ENCODE data around the gene CDKN1A. TPM values are rescaled to one million over a fixed set of nuclear protein-coding genes. Genes with fewer than 3 reads are reported as not detected.
A peak's percentile ranks its signal among the peaks of the same experiment; 100 is the strongest.
"Not testable (repeated sequence)": the region's sequence is repeated elsewhere in the genome, so short reads cannot be mapped to it uniquely, and the experiment has no call there.

The CDKN1A gene
- total and polyA plus RNA-seq, 5 donors = 38.5 to 68.6 (median 59.4) TPM

DNA sequence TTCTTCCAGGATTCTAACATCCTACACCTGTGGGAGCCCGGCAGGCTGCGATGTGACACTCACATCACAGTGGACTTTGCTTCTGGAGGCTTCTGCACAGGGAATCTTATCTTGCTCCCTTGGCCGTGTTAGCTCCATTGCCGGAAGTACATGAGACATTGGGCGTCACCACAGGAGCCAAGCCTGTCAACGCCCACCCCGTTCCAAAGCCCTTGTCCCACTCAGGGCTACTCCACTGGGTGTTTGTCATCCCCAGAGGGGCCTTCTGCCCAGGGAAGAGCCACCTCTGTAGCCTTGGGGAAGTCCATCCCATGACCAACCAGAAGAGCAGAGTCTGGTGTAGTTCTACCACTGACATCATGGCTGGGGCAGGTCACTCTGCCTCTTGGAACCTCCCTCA lies 20.8 kb downstream of the CDKN1A start:
- WGBS = 46% methylated on average over 7 of the region's 7 CpGs
- Histone ChIP-seq H3K4me3 (ENCODE audit: low read length) (no peak overlapping the region), H3K9me3 (ENCODE audit: control insufficient read depth, low read length) (no peaks in the 10 kb centered on the region), H3K27ac (ENCODE audit: low read length) (no peak overlapping the region), H3K4me1 (ENCODE audit: control insufficient read depth, insufficient read depth, low read length) (no peaks in the 10 kb centered on the region), H3K27me3 (ENCODE audit: control insufficient read depth, insufficient read depth) (no peaks in the 10 kb centered on the region)
- DNase-seq (no peak), ATAC-seq (peak in 1 of 2 donors; percentile 63)
- intact Hi-C loops (cut with DNase I) = no loop called here

DNA sequence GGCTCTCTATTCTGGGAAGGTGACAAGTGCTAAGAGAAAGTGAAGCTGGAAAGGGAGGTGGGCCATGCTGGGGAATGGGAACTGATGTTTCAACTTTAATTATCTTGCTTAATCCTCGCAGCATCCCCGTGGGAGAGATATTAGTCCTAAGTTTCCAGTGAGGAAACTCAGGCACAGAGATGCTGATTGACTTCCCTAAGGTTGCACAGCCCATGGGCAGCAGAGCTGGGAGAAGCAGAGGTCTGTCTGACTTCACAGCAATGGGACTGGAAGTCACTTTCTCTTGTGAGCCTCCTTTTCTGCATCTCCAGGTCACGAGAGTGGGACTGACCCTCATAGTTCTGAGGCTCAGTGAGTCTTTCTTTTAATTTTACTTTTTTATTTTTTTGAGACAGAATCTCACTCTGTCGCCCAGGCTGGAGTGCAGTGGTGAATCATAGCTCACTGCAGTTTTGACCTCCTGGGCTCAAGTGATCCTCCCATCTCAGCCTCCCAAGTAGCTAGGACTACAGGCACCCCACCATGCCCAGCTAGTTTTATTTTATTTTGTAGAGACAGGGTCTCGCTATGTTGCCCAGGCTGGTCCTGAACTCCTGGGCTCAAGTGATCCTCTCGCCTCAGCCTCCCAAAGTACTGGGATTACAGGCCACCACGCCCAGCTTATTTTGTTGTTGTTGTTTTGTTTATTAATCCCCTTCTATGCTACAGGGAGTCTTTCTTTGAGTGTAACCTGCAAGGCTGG lies 21.7 kb downstream of the CDKN1A start:
- no peaks in the 10 kb centered on the region for H3K27me3 ChIP-seq (ENCODE audit: control insufficient read depth, insufficient read depth)
- no peaks in the 10 kb centered on the region for H3K4me1 ChIP-seq (ENCODE audit: control insufficient read depth, insufficient read depth, low read length)
- no peak overlapping the region for H3K27ac ChIP-seq (ENCODE audit: low read length)
- intact Hi-C loops (cut with DNase I) = no loop called here
- 88% methylated on average over 7 of the region's 7 CpGs for WGBS
- no peaks in the 10 kb centered on the region for H3K9me3 ChIP-seq (ENCODE audit: control insufficient read depth, low read length)
- ATAC-seq = no peak
- DNase-seq = no peak
- no peak overlapping the region for H3K4me3 ChIP-seq (ENCODE audit: low read length)

DNA sequence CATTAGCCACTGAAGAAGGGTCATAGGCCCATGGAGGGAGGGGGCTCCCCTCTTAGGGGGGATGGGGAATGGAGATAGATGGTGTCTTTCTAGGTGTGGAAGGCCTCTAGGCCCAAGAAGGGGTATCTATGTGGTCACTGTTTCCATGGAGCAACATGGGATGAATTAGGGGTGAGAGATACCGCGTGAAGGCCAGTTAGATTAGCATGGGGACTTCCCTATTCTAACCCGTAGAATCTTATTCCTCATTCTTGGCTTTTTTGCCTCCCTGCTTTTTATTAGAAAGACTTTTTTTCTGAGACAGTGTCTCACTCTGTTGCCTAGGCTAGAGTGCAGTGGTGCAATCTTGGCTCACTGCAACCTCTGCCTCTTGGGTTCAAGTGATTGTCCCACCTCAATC lies 22.3 kb downstream of the CDKN1A start:
- WGBS = 90% methylated on average over 3 of the region's 3 CpGs
- H3K9me3 ChIP-seq (ENCODE audit: control insufficient read depth, low read length) = no peaks in the 10 kb centered on the region
- intact Hi-C loops (cut with DNase I) = no loop called here
- H3K27me3 ChIP-seq (ENCODE audit: control insufficient read depth, insufficient read depth) = no peaks in the 10 kb centered on the region
- no peak for DNase-seq
- H3K27ac ChIP-seq (ENCODE audit: low read length) = no peak overlapping the region
- H3K4me3 ChIP-seq (ENCODE audit: low read length) = no peak overlapping the region
- no peak for ATAC-seq
- no peaks in the 10 kb centered on the region for H3K4me1 ChIP-seq (ENCODE audit: control insufficient read depth, insufficient read depth, low read length)

DNA sequence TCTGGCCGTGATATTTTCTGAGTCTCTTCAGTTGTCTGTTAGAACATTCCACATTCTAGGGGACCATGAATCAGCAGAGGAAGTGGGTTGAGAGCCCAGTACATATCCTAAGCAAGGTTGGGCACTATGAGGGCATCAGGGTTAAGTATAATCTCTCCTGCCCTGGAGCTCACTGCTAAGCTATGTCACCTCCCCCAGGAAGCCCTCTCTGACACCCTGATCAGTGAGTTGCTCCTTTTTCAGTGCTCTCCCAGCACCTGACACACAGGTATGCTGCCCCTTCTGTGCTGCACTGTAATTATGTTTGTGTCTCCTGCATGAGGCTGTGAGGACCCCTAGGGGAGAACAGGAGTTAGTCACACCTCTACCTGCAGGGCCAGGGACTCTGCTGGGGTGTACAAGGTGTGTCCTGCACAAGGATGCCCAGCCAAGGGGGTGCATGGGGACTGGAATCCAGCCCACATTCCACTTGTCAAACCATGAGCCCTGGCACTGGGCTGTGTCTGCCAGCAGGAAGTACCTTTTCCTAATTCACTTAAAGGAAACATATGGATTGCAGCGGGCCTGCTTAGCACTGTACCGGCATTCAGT lies 23.0 kb downstream of the CDKN1A start:
- 79% methylated on average over 3 of the region's 3 CpGs for WGBS
- ATAC-seq = peak in 1 of 2 donors; percentile 14
- no peak for DNase-seq
- no peaks in the 10 kb centered on the region for H3K27me3 ChIP-seq (ENCODE audit: control insufficient read depth, insufficient read depth)
- no peaks in the 10 kb centered on the region for H3K9me3 ChIP-seq (ENCODE audit: control insufficient read depth, low read length)
- intact Hi-C loops (cut with DNase I) = no loop called here
- no peak overlapping the region for H3K27ac ChIP-seq (ENCODE audit: low read length)
- H3K4me3 ChIP-seq (ENCODE audit: low read length) = no peak overlapping the region
- H3K4me1 ChIP-seq (ENCODE audit: control insufficient read depth, insufficient read depth, low read length) = no peaks in the 10 kb centered on the region

DNA sequence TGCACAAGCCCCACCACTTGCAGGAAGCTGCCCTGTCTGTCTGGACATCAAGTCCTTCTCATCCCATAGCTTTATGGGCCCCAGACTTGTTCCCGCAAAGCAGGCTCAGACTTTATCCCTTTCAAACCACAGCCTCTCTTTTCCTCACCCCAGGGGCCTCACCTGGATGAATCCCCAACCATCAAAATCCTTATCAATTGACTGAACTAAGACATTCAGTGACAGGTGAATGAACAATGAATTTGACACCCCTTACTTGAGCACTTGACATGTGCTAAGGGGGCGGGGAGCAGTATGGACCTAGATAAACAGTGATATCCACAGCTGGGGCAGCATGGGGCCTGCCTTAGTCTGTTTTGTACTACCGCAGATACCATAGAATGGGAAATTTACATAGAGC lies 24.1 kb downstream of the CDKN1A start:
- intact Hi-C loops (cut with DNase I) = no loop called here
- DNase-seq = no peak
- H3K27ac ChIP-seq (ENCODE audit: low read length) = no peak overlapping the region
- H3K4me3 ChIP-seq (ENCODE audit: low read length) = no peak overlapping the region
- H3K9me3 ChIP-seq (ENCODE audit: control insufficient read depth, low read length) = no peaks in the 10 kb centered on the region
- WGBS = 94% methylated on average over 3 of the region's 3 CpGs
- no peaks in the 10 kb centered on the region for H3K4me1 ChIP-seq (ENCODE audit: control insufficient read depth, insufficient read depth, low read length)
- no peaks in the 10 kb centered on the region for H3K27me3 ChIP-seq (ENCODE audit: control insufficient read depth, insufficient read depth)
- no peak for ATAC-seq

DNA sequence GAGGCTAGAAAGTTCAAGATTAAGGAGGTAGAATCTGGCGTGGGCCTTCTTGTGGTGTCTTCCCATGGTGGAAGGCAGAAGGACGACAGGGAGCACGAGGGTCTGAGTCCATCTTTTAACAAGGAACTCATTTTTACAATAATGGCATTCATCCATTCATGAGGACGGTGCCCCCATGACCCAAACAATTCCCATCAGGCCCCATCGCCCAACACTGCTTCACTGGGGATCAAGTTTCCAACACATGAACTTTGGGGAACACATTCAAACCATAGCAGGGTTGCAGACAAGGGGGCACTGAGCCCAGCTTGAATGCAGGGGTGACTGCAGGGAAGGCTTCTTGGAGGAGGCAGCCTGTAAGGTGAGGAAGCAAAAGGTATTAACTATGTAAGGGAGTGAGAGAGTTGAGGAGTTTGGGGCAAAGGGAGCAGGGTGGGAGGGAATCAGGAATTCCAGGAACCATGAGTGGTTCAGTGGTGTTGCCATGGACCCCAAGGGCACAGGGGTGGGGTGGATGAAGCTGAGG lies 24.6 kb downstream of the CDKN1A start:
- WGBS = 87% methylated on average over 5 of the region's 5 CpGs
- no peak overlapping the region for H3K27ac ChIP-seq (ENCODE audit: low read length)
- DNase-seq (no peak), ATAC-seq (no peak)
- H3K4me1 ChIP-seq (ENCODE audit: control insufficient read depth, insufficient read depth, low read length) = no peaks in the 10 kb centered on the region
- intact Hi-C loops (cut with DNase I) = no loop called here
- no peaks in the 10 kb centered on the region for H3K27me3 ChIP-seq (ENCODE audit: control insufficient read depth, insufficient read depth)
- H3K9me3 ChIP-seq (ENCODE audit: control insufficient read depth, low read length) = no peaks in the 10 kb centered on the region
- no peak overlapping the region for H3K4me3 ChIP-seq (ENCODE audit: low read length)

DNA sequence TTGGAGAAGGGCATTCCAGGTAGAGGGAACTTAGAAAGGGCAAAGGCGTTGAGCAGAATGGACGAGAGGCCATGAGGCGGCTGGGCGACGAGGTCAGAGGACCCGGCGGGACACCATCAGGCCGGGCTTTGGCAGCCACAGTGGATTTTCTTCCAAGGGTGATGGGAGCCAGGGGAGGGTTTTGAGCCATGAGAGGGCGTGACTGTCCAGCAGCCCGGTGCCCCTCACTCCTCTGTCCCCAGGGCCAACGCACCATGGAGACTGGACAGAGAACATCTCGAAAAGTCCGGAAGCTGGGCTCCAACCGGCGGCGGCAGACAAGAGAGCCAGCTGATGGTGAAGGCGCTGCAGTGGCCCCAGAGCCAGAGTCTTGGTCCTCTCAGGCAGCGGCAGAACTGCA lies 25.5 kb downstream of the CDKN1A start:
- DNase-seq = no peak
- no peak for ATAC-seq
- Histone ChIP-seq H3K27ac (ENCODE audit: low read length) (no peak overlapping the region), H3K27me3 (ENCODE audit: control insufficient read depth, insufficient read depth) (no peaks in the 10 kb centered on the region), H3K9me3 (ENCODE audit: control insufficient read depth, low read length) (no peaks in the 10 kb centered on the region), H3K4me3 (ENCODE audit: low read length) (no peak overlapping the region), H3K4me1 (ENCODE audit: control insufficient read depth, insufficient read depth, low read length) (no peaks in the 10 kb centered on the region)
- intact Hi-C loops (cut with DNase I) = no loop called here
- 95% methylated on average over 18 of the region's 18 CpGs for WGBS

DNA sequence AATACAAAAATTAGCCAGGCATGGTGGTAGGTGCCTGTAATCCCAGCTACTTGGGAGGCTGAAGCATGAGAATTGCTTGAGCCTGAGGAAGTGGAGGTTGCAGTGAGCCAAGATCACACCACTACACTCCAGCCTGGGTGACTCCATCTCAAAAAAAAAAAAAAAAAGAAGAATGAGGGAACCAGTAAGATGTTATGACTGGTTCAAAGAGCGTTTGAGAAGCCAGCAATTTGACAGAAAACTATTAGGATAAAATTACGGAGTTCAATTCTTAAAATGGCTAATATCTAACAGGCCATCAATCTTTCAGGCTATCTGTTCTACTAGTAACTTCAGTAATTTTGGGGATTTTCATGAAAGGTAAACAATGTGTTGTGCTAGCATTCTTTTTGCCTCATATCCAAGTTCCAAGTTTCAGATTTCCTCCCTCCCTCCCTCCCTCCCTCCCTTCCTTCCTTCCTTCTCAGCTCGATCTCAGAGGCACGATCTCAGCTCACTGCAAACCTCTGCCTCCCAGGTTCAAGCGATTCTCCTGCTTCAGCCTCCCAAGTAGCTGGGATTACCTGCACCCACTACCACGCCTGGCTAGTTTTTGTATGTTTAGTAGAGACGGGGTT lies 26.6 kb downstream of the CDKN1A start:
- ATAC-seq; H3K27ac ChIP-seq (ENCODE audit: low read length); H3K9me3 ChIP-seq (ENCODE audit: control insufficient read depth, low read length); H3K27me3 ChIP-seq (ENCODE audit: control insufficient read depth, insufficient read depth); DNase-seq; H3K4me3 ChIP-seq (ENCODE audit: low read length); H3K4me1 ChIP-seq (ENCODE audit: control insufficient read depth, insufficient read depth, low read length); intact Hi-C loops (cut with DNase I): not testable (repeated sequence)
- WGBS = 70% methylated on average over 7 of the region's 7 CpGs

DNA sequence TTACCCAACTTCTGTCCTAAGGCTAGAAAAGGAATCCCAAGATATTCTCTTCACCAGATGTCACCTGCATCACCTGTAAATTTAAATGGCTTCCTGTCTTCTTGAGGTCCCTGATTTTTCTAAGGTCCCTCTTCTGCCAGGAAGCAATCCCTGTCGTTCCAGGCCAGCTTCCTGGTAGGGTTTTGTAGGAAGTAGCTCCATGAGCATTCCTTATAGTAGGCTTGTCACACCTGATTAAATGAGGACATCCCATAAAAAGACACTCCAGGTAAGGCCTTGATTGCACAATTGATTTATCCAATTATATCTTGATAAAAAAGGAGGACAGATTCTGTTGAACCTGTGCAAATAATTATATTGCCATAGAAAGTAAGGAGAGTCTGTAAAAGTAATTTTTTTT lies 27.8 kb downstream of the CDKN1A start:
- Histone ChIP-seq H3K9me3 (ENCODE audit: control insufficient read depth, low read length) (no peaks in the 10 kb centered on the region), H3K4me3 (ENCODE audit: low read length) (no peak overlapping the region), H3K4me1 (ENCODE audit: control insufficient read depth, insufficient read depth, low read length) (no peaks in the 10 kb centered on the region), H3K27me3 (ENCODE audit: control insufficient read depth, insufficient read depth) (no peaks in the 10 kb centered on the region), H3K27ac (ENCODE audit: low read length) (no peak overlapping the region)
- ATAC-seq (no peak), DNase-seq (no peak)
- WGBS = 64% methylated on average over 1 of the region's 1 CpG
- intact Hi-C loops (cut with DNase I) = no loop called here

DNA sequence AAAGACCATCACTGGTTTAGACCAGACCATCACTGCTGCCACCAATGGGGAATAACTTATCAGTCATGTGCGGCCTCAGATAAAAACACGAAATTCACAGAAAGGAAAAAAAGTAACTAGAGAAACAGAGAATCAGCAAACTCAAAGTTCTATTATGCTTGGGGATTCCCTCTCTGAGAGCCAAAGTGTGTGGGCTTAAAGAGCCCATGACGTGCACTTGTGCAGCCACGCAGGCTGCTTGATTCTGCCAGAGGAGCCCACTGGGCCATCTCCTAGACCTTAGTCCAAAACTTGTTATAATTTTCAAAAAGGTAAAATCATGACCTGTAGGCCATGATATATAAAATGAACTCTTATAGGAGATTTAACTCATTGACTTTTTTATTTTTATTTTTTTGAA lies 34.3 kb downstream of the CDKN1A start:
- Histone ChIP-seq H3K27ac (ENCODE audit: low read length) (no peak overlapping the region), H3K4me3 (ENCODE audit: low read length) (no peak overlapping the region), H3K4me1 (ENCODE audit: control insufficient read depth, insufficient read depth, low read length) (no peaks in the 10 kb centered on the region), H3K27me3 (ENCODE audit: control insufficient read depth, insufficient read depth) (no peaks in the 10 kb centered on the region), H3K9me3 (ENCODE audit: control insufficient read depth, low read length) (no peaks in the 10 kb centered on the region)
- intact Hi-C loops (cut with DNase I) = no loop called here
- ATAC-seq (no peak), DNase-seq (no peak)
- WGBS = 77% methylated on average over 4 of the region's 4 CpGs

DNA sequence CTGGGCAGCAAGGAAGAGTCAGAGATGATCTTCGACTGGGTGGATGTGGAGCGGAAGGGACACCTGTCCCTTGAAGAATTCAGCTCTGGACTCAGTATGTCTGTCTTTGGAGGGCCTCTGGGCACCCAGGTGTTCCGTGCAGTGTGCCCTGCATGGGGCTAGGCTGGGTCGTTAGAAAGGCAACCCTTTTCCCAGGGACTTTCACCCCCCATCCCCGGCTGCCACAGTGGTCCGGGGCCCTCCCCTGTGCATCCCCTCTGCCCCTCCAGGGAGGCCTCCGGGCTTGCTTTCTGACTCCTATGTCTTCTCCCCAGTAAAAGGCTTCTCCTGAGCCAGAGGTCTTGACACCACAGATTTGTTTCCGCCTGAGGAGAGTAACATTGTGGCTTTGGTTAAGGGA lies 35.3 kb downstream of the CDKN1A start:
- Histone ChIP-seq H3K9me3 (ENCODE audit: control insufficient read depth, low read length) (no peaks in the 10 kb centered on the region), H3K27me3 (ENCODE audit: control insufficient read depth, insufficient read depth) (no peaks in the 10 kb centered on the region), H3K27ac (ENCODE audit: low read length) (no peak overlapping the region), H3K4me1 (ENCODE audit: control insufficient read depth, insufficient read depth, low read length) (no peaks in the 10 kb centered on the region), H3K4me3 (ENCODE audit: low read length) (no peak overlapping the region)
- ATAC-seq (no peak), DNase-seq (no peak)
- 89% methylated on average over 8 of the region's 8 CpGs for WGBS
- intact Hi-C loops (cut with DNase I) = no loop called here

All from right cardiac atrium (tissue), 5 donors.